Endothelial cell of umbilical vein (primary cell): ENCODE data around the gene RAB3IP.

ENCODE experiments used
- CTCF ChIP-seq, 2 donors: IDR thresholded peaks; 1 replicate in 1 of 2; 2 replicates in 1 of 2; pipeline ENCODE4 v1.5.1; 2011; ENCODE audit warnings: low read length in 2 of 2, mild to moderate bottlenecking in 2 of 2, moderate library complexity in 2 of 2, control low read depth in 1 of 2, inconsistent platforms in 1 of 2, low read depth in 1 of 2; ENCODE audit not compliant: insufficient read depth in 1 of 2; ENCODE audit errors: extremely low read depth in 1 of 2
- EZH2 ChIP-seq: IDR thresholded peaks from 2 replicates; pipeline ENCODE4 v1.6.1; 2012; ENCODE audit warnings: borderline replicate concordance, low read depth, mild to moderate bottlenecking, moderate library complexity, low read length, inconsistent platforms; ENCODE audit not compliant: severe bottlenecking
- POLR2A ChIP-seq: IDR thresholded peaks from 2 replicates; pipeline ENCODE4 v1.6.1; 2012; ENCODE audit warnings: low read depth, mild to moderate bottlenecking, control low read depth, low read length
- POLR2AphosphoS5 ChIP-seq: IDR thresholded peaks from 2 replicates; pipeline ENCODE4 v1.6.1; 2012; ENCODE audit warnings: low read depth, mild to moderate bottlenecking, control low read depth, low read length, moderate library complexity; ENCODE audit not compliant: insufficient read depth

GRCh38 chr12:69738351-69739286, at the start of gene RAB3IP:
- no peak for TF ChIP-seq POLR2A
- peak; percentile 34 to 68 for TF ChIP-seq CTCF (IDR thresholded peaks at IDR 0.05; ENCODE audit: extremely low read depth in 1 of 2, insufficient read depth in 1 of 2, low read depth in 1 of 2, low read length in 2 of 2)
- no peak for TF ChIP-seq POLR2AphosphoS5
- TF ChIP-seq EZH2, result no peak
